ENCODE results near the gene TMEM256. TPM values are rescaled to one million over a fixed set of nuclear protein-coding genes. Genes with fewer than 3 reads are reported as not detected.

Gene TMEM256
- total and polyA plus RNA-seq, 9 of the 15 experiments (the other 6 are each of a cell fraction or from before 2014, with no cell fraction given): 43.4 to 177 (median 68.5) TPM

DNA sequence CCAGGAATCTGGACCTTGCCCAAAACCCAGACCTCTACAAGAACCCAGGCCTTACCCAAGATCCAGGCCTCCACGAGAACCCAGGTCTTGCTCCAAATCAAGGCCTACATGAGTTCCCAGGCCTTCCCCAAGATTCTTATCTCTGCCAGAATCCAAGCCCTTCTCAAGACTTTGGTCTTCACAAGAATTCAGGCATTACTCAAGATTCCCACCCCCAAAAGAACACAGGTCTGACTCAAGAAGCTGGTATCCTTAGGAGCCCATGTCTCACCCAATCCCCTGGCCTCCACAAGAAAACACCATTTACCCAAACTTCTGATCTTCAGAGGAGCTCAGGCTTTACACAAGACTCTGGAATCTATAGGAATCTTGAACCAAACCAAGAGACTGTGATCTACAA, 27.3 kb upstream of the TMEM256 start:
- no peak for ATAC-seq
- H3K9me3 ChIP-seq (replicated peaks; ENCODE audit: control insufficient read depth, insufficient read depth, low read depth, low read length): no peaks in the 10 kb centered on the region
- H3K4me3 ChIP-seq: no peak overlapping the region
- no peaks in the 10 kb centered on the region for H3K9me1 ChIP-seq (ENCODE audit: control insufficient read depth, insufficient read depth, low read length)
- in situ Hi-C loops (cut with MboI) (no loop called here), intact Hi-C loops (cut with micrococcal nuclease) (no loop called here)
- H3K9ac ChIP-seq (ENCODE audit: insufficient read depth in 1 of 2, low read depth in 2 of 2, low read length in 2 of 2): no peak overlapping the region
- DNase-seq (ENCODE audit: extremely low read depth in 1 of 4, low spot score in 3 of 4): no peak
- H3K4me1 ChIP-seq (replicated peaks in 1 of 2; ENCODE audit: control insufficient read depth in 2 of 2, insufficient read depth in 2 of 2, low read length in 2 of 2): peaks cover 2 to 26% of the 10 kb centered on the region in 2 experiments; a peak in 4 of 5 replicates
- H3K27me3 ChIP-seq (ENCODE audit: control insufficient read depth in 2 of 2, insufficient read depth in 2 of 2, low read length in 2 of 2): no peaks in the 10 kb centered on the region
- H2AFZ ChIP-seq (ENCODE audit: low read depth, low read length): no peak overlapping the region
- H4K20me1 ChIP-seq (replicated peaks; ENCODE audit: control insufficient read depth, insufficient read depth, low read length): no peaks in the 10 kb centered on the region
- H3K79me2 ChIP-seq (ENCODE audit: control insufficient read depth, insufficient read depth, low read length): peaks cover 2% of the 10 kb centered on the region; the same call in 2 of the 3 replicates
- H3K4me2 ChIP-seq (ENCODE audit: insufficient read depth, low read length): no peak overlapping the region
- BruUV-seq (replicated peaks): no TSS peak
- no peak overlapping the region for H3K27ac ChIP-seq (ENCODE audit: extremely low read depth, low read depth, low read length)
- WGBS (ENCODE audit: insufficient coverage, low coverage, missing lambda C conversion rate): 14% methylated on average over 1 of the region's 1 CpG
- no peak for FAIRE-seq
- ChIA-PET POLR2A (interaction anchor here (0.7 kb wide), 1 partner anchor 49 kb away, joined by 3 read pairs; no protein-coding TSS in a partner anchor), CTCF (ENCODE audit: low intra/inter-chr PET ratio) (no interaction called here)
- no peaks in the 10 kb centered on the region for H3K36me3 ChIP-seq (ENCODE audit: control insufficient read depth, insufficient read depth, low read length)
- TF ChIP-seq, protein P1, sequence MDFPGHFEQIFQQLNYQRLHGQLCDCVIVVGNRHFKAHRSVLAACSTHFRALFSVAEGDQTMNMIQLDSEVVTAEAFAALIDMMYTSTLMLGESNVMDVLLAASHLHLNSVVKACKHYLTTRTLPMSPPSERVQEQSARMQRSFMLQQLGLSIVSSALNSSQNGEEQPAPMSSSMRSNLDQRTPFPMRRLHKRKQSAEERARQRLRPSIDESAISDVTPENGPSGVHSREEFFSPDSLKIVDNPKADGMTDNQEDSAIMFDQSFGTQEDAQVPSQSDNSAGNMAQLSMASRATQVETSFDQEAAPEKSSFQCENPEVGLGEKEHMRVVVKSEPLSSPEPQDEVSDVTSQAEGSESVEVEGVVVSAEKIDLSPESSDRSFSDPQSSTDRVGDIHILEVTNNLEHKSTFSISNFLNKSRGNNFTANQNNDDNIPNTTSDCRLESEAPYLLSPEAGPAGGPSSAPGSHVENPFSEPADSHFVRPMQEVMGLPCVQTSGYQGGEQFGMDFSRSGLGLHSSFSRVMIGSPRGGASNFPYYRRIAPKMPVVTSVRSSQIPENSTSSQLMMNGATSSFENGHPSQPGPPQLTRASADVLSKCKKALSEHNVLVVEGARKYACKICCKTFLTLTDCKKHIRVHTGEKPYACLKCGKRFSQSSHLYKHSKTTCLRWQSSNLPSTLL (IDR thresholded peaks at IDR 0.05): no peak
- TF ChIP-seq, protein P2, sequence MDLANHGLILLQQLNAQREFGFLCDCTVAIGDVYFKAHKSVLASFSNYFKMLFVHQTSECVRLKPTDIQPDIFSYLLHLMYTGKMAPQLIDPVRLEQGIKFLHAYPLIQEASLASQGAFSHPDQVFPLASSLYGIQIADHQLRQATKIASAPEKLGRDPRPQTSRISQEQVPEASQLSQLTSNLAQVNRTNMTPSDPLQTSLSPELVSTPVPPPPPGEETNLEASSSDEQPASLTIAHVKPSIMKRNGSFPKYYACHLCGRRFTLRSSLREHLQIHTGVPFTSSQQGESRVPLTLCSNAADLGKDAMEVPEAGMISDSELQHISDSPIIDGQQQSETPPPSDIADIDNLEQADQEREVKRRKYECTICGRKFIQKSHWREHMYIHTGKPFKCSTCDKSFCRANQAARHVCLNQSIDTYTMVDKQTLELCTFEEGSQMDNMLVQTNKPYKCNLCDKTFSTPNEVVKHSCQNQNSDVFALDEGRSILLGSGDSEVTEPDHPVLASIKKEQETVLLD (IDR thresholded peaks at IDR 0.05): no peak
- TF ChIP-seq HDAC2 (IDR thresholded peaks at IDR 0.05): no peak
- TF ChIP-seq, protein P3, sequence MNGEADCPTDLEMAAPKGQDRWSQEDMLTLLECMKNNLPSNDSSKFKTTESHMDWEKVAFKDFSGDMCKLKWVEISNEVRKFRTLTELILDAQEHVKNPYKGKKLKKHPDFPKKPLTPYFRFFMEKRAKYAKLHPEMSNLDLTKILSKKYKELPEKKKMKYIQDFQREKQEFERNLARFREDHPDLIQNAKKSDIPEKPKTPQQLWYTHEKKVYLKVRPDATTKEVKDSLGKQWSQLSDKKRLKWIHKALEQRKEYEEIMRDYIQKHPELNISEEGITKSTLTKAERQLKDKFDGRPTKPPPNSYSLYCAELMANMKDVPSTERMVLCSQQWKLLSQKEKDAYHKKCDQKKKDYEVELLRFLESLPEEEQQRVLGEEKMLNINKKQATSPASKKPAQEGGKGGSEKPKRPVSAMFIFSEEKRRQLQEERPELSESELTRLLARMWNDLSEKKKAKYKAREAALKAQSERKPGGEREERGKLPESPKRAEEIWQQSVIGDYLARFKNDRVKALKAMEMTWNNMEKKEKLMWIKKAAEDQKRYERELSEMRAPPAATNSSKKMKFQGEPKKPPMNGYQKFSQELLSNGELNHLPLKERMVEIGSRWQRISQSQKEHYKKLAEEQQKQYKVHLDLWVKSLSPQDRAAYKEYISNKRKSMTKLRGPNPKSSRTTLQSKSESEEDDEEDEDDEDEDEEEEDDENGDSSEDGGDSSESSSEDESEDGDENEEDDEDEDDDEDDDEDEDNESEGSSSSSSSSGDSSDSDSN (IDR thresholded peaks at IDR 0.05; ENCODE audit: borderline replicate concordance in 1 of 2, low read depth in 2 of 2, low read length in 2 of 2): no peak
- TF ChIP-seq MXI1 (IDR thresholded peaks at IDR 0.05; ENCODE audit: low read depth, low read length): no peak
- TF ChIP-seq RFX1 (IDR thresholded peaks at IDR 0.05): no peak
- no peak for TF ChIP-seq MBD2 (IDR thresholded peaks at IDR 0.05; ENCODE audit: borderline replicate concordance, low read depth)
- no peak for TF ChIP-seq CBFB (CRISPR knock-in tag; IDR thresholded peaks at IDR 0.05)
- TF ChIP-seq POLR2A (conservative IDR thresholded peaks at IDR 0.05): no peak
- TF ChIP-seq GABPB1 (CRISPR knock-in tag; IDR thresholded peaks at IDR 0.05): no peak
- no peak for TF ChIP-seq ZNF174 (CRISPR knock-in tag; IDR thresholded peaks at IDR 0.05)
- no peak for TF ChIP-seq SIN3A (IDR thresholded peaks at IDR 0.05; ENCODE audit: borderline replicate concordance in 2 of 2, control insufficient read depth in 1 of 2, low read depth in 2 of 2, low read length in 2 of 2)
- no peak for TF ChIP-seq NFE2L1 (tag; IDR thresholded peaks at IDR 0.05; ENCODE audit: borderline replicate concordance, low read depth)
